Progenitor cell of endocrine pancreas (in vitro differentiated cells): ENCODE measurements around the gene USF1. TPM values are rescaled to one million over a fixed set of nuclear protein-coding genes. Genes with fewer than 3 reads are reported as not detected.

Source experiments
- DNase-seq: peaks from one replicate; pipeline ENCODE4 v3.0.0; 2021; ENCODE audit warnings: low spot score; ENCODE audit not compliant: unreplicated experiment
- H3K27ac Mint-ChIP-seq: 2 replicates; pipeline ENCODE4 v1.8.0; 2021; ENCODE audit warnings: mild to moderate bottlenecking, moderate library complexity, mixed read lengths
- H3K27me3 Mint-ChIP-seq: 2 replicates; pipeline ENCODE4 v1.8.0; 2021; ENCODE audit warnings: mixed read lengths
- H3K36me3 Mint-ChIP-seq: 2 replicates; pipeline ENCODE4 v1.8.0; 2022; ENCODE audit warnings: mixed read lengths; ENCODE audit not compliant: insufficient read depth
- H3K4me1 Mint-ChIP-seq: 2 replicates; pipeline ENCODE4 v1.8.0; 2021; ENCODE audit warnings: low read depth, mixed read lengths
- H3K4me3 Mint-ChIP-seq: 2 replicates; pipeline ENCODE4 v1.8.0; 2021; ENCODE audit warnings: low read depth, mild to moderate bottlenecking, moderate library complexity, mixed read lengths
- H3K9me3 Mint-ChIP-seq: 2 replicates; pipeline ENCODE4 v1.8.0; 2021; ENCODE audit warnings: low read depth, mixed read lengths
- total RNA-seq: library from RNA; stranded (reverse); gene quantifications from 2 replicates; pipeline ENCODE4 v1.2.1, GENCODE V29; 2021
- TF ChIP-seq, protein P1 (sequence below): fragments of 200-600 bp; sonication (generic); IDR thresholded peaks from one replicate; pipeline ENCODE4 v1.5.0; 2021; ENCODE audit warnings: antibody characterized with exemption, mild to moderate bottlenecking; ENCODE audit not compliant: unreplicated experiment

USF1 gene
- total RNA-seq, 1 donor from 2014 or later: 88.7 TPM

DNA sequence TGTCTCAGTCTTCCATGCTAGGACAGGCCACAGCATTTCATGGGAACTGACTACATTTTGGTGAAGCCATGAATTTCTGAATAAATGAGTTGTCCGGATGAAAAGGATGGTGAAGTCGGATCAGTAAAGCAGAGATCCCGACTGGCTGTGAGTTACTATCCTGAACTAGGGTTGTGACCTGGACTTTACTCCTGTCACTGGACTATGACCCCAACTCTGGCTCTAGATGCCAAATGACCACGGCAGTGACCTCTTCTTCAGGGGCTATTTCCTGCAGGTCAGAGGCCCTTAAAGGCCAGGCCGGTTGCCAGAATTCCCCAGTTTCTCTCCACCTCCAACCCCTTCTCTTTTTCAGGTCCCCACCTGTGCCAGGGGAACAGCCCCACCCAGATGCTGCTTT is 45.3 kb upstream of the USF1 start:
- Mint-ChIP-seq H3K27ac (no peak overlapping the region), H3K4me3 (no peak overlapping the region), H3K9me3 (no peaks in the 10 kb centered on the region), H3K27me3 (peaks cover 6% of the 10 kb centered on the region), H3K4me1 (peaks cover 8% of the 10 kb centered on the region), H3K36me3 (no peaks in the 10 kb centered on the region)
- TF ChIP-seq, protein P1, sequence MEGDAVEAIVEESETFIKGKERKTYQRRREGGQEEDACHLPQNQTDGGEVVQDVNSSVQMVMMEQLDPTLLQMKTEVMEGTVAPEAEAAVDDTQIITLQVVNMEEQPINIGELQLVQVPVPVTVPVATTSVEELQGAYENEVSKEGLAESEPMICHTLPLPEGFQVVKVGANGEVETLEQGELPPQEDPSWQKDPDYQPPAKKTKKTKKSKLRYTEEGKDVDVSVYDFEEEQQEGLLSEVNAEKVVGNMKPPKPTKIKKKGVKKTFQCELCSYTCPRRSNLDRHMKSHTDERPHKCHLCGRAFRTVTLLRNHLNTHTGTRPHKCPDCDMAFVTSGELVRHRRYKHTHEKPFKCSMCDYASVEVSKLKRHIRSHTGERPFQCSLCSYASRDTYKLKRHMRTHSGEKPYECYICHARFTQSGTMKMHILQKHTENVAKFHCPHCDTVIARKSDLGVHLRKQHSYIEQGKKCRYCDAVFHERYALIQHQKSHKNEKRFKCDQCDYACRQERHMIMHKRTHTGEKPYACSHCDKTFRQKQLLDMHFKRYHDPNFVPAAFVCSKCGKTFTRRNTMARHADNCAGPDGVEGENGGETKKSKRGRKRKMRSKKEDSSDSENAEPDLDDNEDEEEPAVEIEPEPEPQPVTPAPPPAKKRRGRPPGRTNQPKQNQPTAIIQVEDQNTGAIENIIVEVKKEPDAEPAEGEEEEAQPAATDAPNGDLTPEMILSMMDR: no peak
- no peak for DNase-seq

DNA sequence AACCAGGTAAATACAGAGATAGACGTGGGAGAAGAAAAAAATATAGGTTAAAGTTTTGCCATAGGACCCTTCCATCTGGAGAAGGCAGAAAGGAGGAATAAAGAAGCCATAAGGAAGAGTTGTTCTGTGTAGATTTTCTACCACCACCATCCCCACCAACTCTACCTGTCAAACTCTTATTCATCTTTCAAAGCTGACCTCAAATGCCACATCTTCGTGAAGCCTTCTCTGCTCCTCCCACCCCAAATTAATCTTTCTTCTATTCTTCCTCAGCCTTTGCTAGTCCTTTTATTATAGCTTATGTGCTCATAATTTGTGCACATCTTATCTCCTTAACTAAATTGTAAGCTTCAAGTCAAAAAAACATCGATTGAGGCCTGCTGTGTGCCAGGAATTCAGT is 44.8 kb upstream of the USF1 start:
- Mint-ChIP-seq H3K4me3 (no peak overlapping the region), H3K4me1 (peaks cover 11% of the 10 kb centered on the region), H3K27me3 (peaks cover 6% of the 10 kb centered on the region), H3K36me3 (no peaks in the 10 kb centered on the region), H3K27ac (peak overlapping the region; percentile 40), H3K9me3 (no peaks in the 10 kb centered on the region)
- TF ChIP-seq, protein P1: no peak
- DNase-seq: no peak

DNA sequence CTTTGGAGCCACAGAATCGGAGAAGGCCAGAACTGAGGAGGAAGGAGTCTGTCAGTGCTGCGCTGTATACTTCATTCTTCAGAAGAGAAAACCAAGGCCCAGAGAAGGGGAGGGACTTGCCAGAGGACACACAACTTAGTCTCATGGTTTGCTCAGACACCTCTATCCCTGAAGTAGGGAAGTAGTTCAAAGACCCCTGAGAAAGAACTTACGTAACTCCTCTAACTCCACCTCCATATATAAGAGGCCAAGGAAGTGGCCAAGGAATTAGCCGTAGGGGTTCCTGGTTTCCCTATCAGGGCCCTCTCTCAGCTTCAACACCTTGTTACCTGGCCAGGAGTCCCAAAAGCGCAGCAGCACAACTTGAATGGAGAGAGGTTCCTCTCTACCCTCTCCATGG is 44.2 kb upstream of the USF1 start:
- no peaks in the 10 kb centered on the region for H3K36me3 Mint-ChIP-seq
- TF ChIP-seq, protein P1: no peak
- no peak overlapping the region for H3K27ac Mint-ChIP-seq
- H3K4me3 Mint-ChIP-seq: no peak overlapping the region
- peaks cover 3% of the 10 kb centered on the region for H3K27me3 Mint-ChIP-seq
- no peak for DNase-seq
- H3K4me1 Mint-ChIP-seq: peaks cover 14% of the 10 kb centered on the region
- no peaks in the 10 kb centered on the region for H3K9me3 Mint-ChIP-seq

DNA sequence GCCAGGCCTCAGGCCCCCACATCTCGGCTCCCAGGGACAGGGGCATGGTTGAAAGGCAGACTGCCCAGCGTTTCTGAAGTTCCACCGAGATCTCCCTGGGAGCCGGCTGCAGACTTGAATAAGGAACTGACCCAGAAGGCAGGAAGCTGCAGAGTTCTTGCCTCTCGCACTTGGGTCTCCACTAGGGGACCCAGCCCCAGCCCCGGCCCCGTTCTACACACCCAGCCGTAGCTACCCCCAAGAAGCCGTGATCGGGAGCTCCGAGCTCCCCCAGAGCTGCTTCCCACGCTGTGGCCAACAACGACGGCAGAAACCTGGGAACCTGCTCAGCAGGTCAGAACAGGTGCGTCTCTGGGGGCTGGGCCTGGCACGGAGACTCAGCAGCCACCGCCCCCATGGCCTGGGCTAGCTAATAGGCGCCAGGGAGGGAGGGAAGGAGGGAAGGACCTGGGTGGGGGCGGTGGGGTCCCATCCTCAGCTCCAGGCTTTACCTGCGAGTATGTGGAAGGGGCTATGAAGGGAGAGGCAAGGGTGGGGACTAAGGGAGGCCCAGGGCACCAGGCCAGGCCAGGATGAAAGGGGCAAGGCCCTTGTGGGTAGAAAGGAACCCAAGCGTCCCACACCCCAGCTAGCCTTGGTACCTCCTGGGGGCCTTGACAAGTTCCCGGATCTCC is 43.6 kb upstream of the USF1 start, which contains the start of gene NECTIN4:
TSS of gene NECTIN4 (minus strand) at position 308 of the 674 bp plus-strand sequence. CDS start at position 46, 262 bp downstream.
- no peaks in the 10 kb centered on the region for H3K27me3 Mint-ChIP-seq
- no peaks in the 10 kb centered on the region for H3K36me3 Mint-ChIP-seq
- H3K27ac Mint-ChIP-seq: peak within 1 kb of the TSS; percentile 87
- peaks cover 18% of the 10 kb centered on the region for H3K4me1 Mint-ChIP-seq
- no peaks in the 10 kb centered on the region for H3K9me3 Mint-ChIP-seq
- peak within 1 kb of the TSS; percentile 50 for H3K4me3 Mint-ChIP-seq
- TF ChIP-seq, protein P1: no peak
- DNase-seq: no peak

DNA sequence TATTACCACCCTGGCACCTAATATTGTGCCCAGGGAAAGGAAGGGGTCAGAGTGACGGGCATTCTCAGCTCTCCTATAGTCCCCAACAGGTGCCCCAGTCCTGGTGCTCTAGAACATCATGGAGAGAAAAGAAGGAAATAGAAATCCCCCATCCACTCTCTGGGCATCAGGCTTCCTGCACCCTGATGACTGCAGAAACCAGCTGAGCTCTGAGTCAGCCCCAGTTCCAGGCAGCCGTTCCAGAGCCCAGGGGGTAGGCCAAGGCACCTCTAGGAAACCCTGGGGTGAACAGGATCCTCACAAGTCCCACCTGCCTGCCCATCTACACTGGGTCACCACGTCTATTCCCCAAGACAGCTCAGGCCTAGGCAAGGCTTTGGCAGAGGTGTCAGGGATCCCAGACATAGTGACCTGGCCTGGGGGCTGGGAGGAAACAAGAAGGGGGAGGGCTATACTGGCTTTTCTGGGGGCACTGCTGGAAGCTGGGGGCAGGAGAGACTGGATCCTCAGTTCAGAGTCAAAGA is 42.9 kb upstream of the USF1 start:
- no peaks in the 10 kb centered on the region for H3K36me3 Mint-ChIP-seq
- TF ChIP-seq, protein P1: no peak
- H3K4me1 Mint-ChIP-seq: peaks cover 26% of the 10 kb centered on the region
- H3K27ac Mint-ChIP-seq: peak overlapping the region; percentile 87
- no peak for DNase-seq
- no peaks in the 10 kb centered on the region for H3K27me3 Mint-ChIP-seq
- no peaks in the 10 kb centered on the region for H3K9me3 Mint-ChIP-seq
- H3K4me3 Mint-ChIP-seq: peak overlapping the region; percentile 50
